Measurements from ENCODE around the gene SENP2. TPM values are rescaled to one million over a fixed set of nuclear protein-coding genes. Genes with fewer than 3 reads are reported as not detected.

SENP2 gene
- total RNA-seq, 3 donors from 2014 or later = 32.0 to 45.2 (median 34.4) TPM

GRCh38 chr3:185586686-185587039, 568 bp downstream of the SENP2 start:
- DNase-seq (ENCODE audit: low spot score in 2 of 2) = no peak
- H3K27me3 ChIP-seq = no peaks in the 10 kb centered on the region

GRCh38 chr3:185594073-185594472, 8.0 kb downstream of the SENP2 start:
- Histone ChIP-seq H3K27me3 (no peaks in the 10 kb centered on the region), H3K4me1 (peaks cover 0 to under 1% of the 10 kb centered on the region in 2 donors), H3K27ac (no peak overlapping the region), H3K36me3 (no peaks in the 10 kb centered on the region), H3K9me3 (no peaks in the 10 kb centered on the region), H3K4me3 (no peak overlapping the region)
- intact Hi-C loops (cut with DNase I; ENCODE audit: low total_unique reads) = no loop called here
- no peak for TF ChIP-seq CTCF (IDR thresholded peaks at IDR 0.05)
- TF ChIP-seq POLR2A (IDR thresholded peaks at IDR 0.05) = no peak
- TF ChIP-seq POLR2AphosphoS5 (IDR thresholded peaks at IDR 0.05) = no peak
- DNase-seq (ENCODE audit: low spot score in 2 of 2) = no peak

More at GRCh38 chr3:185586686-185587039, 568 bp downstream of the SENP2 start:
- TF ChIP-seq POLR2AphosphoS5 (IDR thresholded peaks at IDR 0.05) (no peak), POLR2A (IDR thresholded peaks at IDR 0.05) (no peak), CTCF (IDR thresholded peaks at IDR 0.05) (no peak)
- Histone ChIP-seq H3K4me1 (peaks cover 0 to 17% of the 10 kb centered on the region in 2 donors), H3K36me3 (no peaks in the 10 kb centered on the region), H3K9me3 (no peaks in the 10 kb centered on the region), H3K27ac (peak overlapping the region; percentile 93 to 100), H3K4me3 (peak overlapping the region; percentile 70 to 99 (median 94))
- intact Hi-C loops (cut with DNase I; ENCODE audit: low total_unique reads) = no loop called here

- no peaks in the 10 kb centered on the region for H3K27me3 ChIP-seq
- DNase-seq (ENCODE audit: low spot score in 2 of 2) = no peak
- no peak overlapping the region for H3K27ac ChIP-seq
- no peaks in the 10 kb centered on the region for H3K36me3 ChIP-seq
- TF ChIP-seq CTCF (IDR thresholded peaks at IDR 0.05) (no peak), POLR2A (IDR thresholded peaks at IDR 0.05) (no peak), POLR2AphosphoS5 (IDR thresholded peaks at IDR 0.05) (no peak)
- intact Hi-C loops (cut with DNase I; ENCODE audit: low total_unique reads) = no loop called here
- no peaks in the 10 kb centered on the region for H3K9me3 ChIP-seq
- H3K4me3 ChIP-seq = no peak overlapping the region
- no peaks in the 10 kb centered on the region for H3K4me1 ChIP-seq
These were observed 9.4 kb downstream of the SENP2 start for GRCh38 chr3:185595526-185595925.

- Histone ChIP-seq H3K9me3 (no peaks in the 10 kb centered on the region), H3K4me3 (no peak overlapping the region), H3K36me3 (no peaks in the 10 kb centered on the region), H3K27me3 (no peaks in the 10 kb centered on the region), H3K4me1 (no peaks in the 10 kb centered on the region), H3K27ac (no peak overlapping the region)
- DNase-seq (ENCODE audit: low spot score in 2 of 2) = no peak
- intact Hi-C loops (cut with DNase I; ENCODE audit: low total_unique reads) = no loop called here
- no peak for TF ChIP-seq POLR2AphosphoS5 (IDR thresholded peaks at IDR 0.05)
- no peak for TF ChIP-seq CTCF (IDR thresholded peaks at IDR 0.05)
- TF ChIP-seq POLR2A (IDR thresholded peaks at IDR 0.05) = no peak
These were observed 19.5 kb downstream of the SENP2 start for GRCh38 chr3:185605566-185605965.

- no peaks in the 10 kb centered on the region for H3K4me1 ChIP-seq
- no peak overlapping the region for H3K4me3 ChIP-seq
- DNase-seq (ENCODE audit: low spot score in 2 of 2) = no peak
- H3K27me3 ChIP-seq = no peaks in the 10 kb centered on the region
- TF ChIP-seq POLR2AphosphoS5 (IDR thresholded peaks at IDR 0.05) (no peak), CTCF (IDR thresholded peaks at IDR 0.05) (no peak), POLR2A (IDR thresholded peaks at IDR 0.05) (no peak)
- intact Hi-C loops (cut with DNase I; ENCODE audit: low total_unique reads) = no loop called here
- no peaks in the 10 kb centered on the region for H3K9me3 ChIP-seq
- H3K27ac ChIP-seq = no peak overlapping the region
- no peaks in the 10 kb centered on the region for H3K36me3 ChIP-seq
These were observed 20.1 kb downstream of the SENP2 start for GRCh38 chr3:185606196-185606595.

All from breast epithelium (tissue), 4 donors.